SK-N-SH (cell line): ENCODE data around the gene DHRS4L2. TPM values are rescaled to one million over a fixed set of nuclear protein-coding genes. Genes with fewer than 3 reads are reported as not detected.
"Not testable (repeated sequence)": the region's sequence is repeated elsewhere in the genome, so short reads cannot be mapped to it uniquely, and the experiment has no call there.

Source experiments
- CTCF ChIA-PET: fragments of 300-600, 350-600 bp; formaldehyde crosslinking; extraction: SDS; loops from one replicate; lab custom pipeline; 2021; lab: Yijun Ruan, JAX
- POLR2A ChIA-PET: fragments of 350-600 bp; sonication (Branson Sonifier 250); formaldehyde crosslinking; extraction: SDS; loops from one replicate; lab custom pipeline; 2020; ENCODE audit warnings: antibody characterized with exemption, inconsistent platforms; lab: Yijun Ruan, JAX
- DNase-seq: peaks from one replicate; pipeline ENCODE4 v3.0.0; 2012
- H2AFZ ChIP-seq: fragments of 200-600 bp; sonication (generic); 2 replicates; pipeline ENCODE4 v1.8.1; 2016; ENCODE audit warnings: antibody characterized with exemption, mild to moderate bottlenecking, low read depth
- H3F3A ChIP-seq: fragments of 200-600 bp; sonication (generic); replicated peaks from 2 replicates; pipeline ENCODE3; 2016; ENCODE audit warnings: antibody characterized with exemption, mild to moderate bottlenecking; ENCODE audit not compliant: insufficient read depth
- H3K27ac ChIP-seq, 2 experiments: fragments of 200-500 bp in 1 of 2; fragments of 200-600 bp in 1 of 2; sonication (Bioruptor generic) in 1 of 2; sonication (generic), shearing (Covaris generic) in 1 of 2; 2 replicates each; pipeline versions ENCODE4 v1.5.1 to v1.6.1; 2014 to 2016; ENCODE audit warnings: low read depth in 2 of 2, inconsistent platforms in 1 of 2, low read length in 1 of 2, mild to moderate bottlenecking in 1 of 2, mixed read lengths in 1 of 2
- H3K27me3 ChIP-seq: fragments of 200-600 bp; sonication (generic), shearing (Covaris generic); 2 replicates; pipeline ENCODE4 v1.6.1; 2016; ENCODE audit warnings: mixed run types; ENCODE audit not compliant: insufficient read depth
- H3K36me3 ChIP-seq, 2 experiments: fragments of 200-500 bp in 1 of 2; fragments of 200-600 bp in 1 of 2; sonication (Bioruptor generic) in 1 of 2; sonication (generic) in 1 of 2; replicated peaks in 1 of 2; 2 replicates each; pipeline versions ENCODE3 to v1.5.1; 2014 to 2016; ENCODE audit warnings: low read length in 1 of 2, mild to moderate bottlenecking in 1 of 2; ENCODE audit not compliant: insufficient read depth in 2 of 2, control insufficient read depth in 1 of 2
- H3K4me1 ChIP-seq, 2 experiments: fragments of 200-500 bp in 1 of 2; fragments of 200-600 bp in 1 of 2; sonication (Bioruptor generic) in 1 of 2; sonication (generic), shearing (Covaris generic) in 1 of 2; 2 replicates each; pipeline versions ENCODE4 v1.5.1 to v1.6.1; 2014 to 2016; ENCODE audit warnings: low read depth in 1 of 2, low read length in 1 of 2, mixed run types in 1 of 2; ENCODE audit not compliant: insufficient read depth in 2 of 2, control insufficient read depth in 1 of 2
- H3K4me2 ChIP-seq: fragments of 200-600 bp; sonication (generic), shearing (Covaris generic); 2 replicates; pipeline ENCODE4 v1.6.1; 2017; ENCODE audit warnings: mixed run types
- H3K4me3 ChIP-seq, 2 experiments: fragments of 200-500 bp in 1 of 2; fragments of 200-600 bp in 1 of 2; sonication (Bioruptor generic) in 1 of 2; sonication (generic), shearing (Covaris generic) in 1 of 2; 2 replicates each; pipeline versions ENCODE4 v1.5.1 to v1.8.1; 2014 to 2016; ENCODE audit warnings: low read depth in 2 of 2, inconsistent platforms in 1 of 2, low read length in 1 of 2, mild to moderate bottlenecking in 1 of 2, mixed read lengths in 1 of 2, moderate library complexity in 1 of 2
- H3K79me2 ChIP-seq: fragments of 200-600 bp; sonication (generic); 2 replicates; pipeline ENCODE4 v1.8.1; 2017; ENCODE audit warnings: mild to moderate bottlenecking; ENCODE audit not compliant: insufficient read depth
- H3K9ac ChIP-seq: fragments of 200-600 bp; sonication (generic); 2 replicates; pipeline ENCODE4 v1.6.1; 2017; ENCODE audit warnings: mixed run types
- H3K9me2 ChIP-seq: fragments of 200-600 bp; sonication (generic); 2 replicates; pipeline ENCODE4 v1.6.1; 2017; ENCODE audit warnings: mixed run types
- H3K9me3 ChIP-seq: fragments of 200-600 bp; sonication (generic); 2 replicates; pipeline ENCODE4 v1.6.1; 2017; ENCODE audit warnings: mixed run types, mild to moderate bottlenecking, moderate library complexity
- H4K20me1 ChIP-seq: fragments of 200-600 bp; sonication (generic); 2 replicates; pipeline ENCODE4 v1.6.1; 2017; ENCODE audit warnings: mild to moderate bottlenecking, mixed run types; ENCODE audit not compliant: insufficient read depth
- ELF1 ChIP-seq: IDR thresholded peaks from 2 replicates; pipeline ENCODE4 v1.4.0; 2012
- WGBS: methylation state at CpG from one replicate; pipeline ENCODE4 v1.1.6; 2017; ENCODE audit warnings: low lambda C conversion rate; 5-methylcytosine and 5-hydroxymethylcytosine counted together
- polyA plus RNA-seq, 3 experiments: library from polyadenylated mRNA; depleted of rRNA; stranded (reverse); fragments of >200 nt; gene quantifications; 2 replicates each; pipeline ENCODE4 v1.2.3, GENCODE V29; 2012
- TF ChIP-seq, protein P1 (sequence below): IDR thresholded peaks from 2 replicates; pipeline ENCODE4; 2012

DHRS4L2 gene
- polyA plus RNA-seq, 1 of the 3 experiments (the other 2 are of a cell fraction), result 14.6 TPM

DNA sequence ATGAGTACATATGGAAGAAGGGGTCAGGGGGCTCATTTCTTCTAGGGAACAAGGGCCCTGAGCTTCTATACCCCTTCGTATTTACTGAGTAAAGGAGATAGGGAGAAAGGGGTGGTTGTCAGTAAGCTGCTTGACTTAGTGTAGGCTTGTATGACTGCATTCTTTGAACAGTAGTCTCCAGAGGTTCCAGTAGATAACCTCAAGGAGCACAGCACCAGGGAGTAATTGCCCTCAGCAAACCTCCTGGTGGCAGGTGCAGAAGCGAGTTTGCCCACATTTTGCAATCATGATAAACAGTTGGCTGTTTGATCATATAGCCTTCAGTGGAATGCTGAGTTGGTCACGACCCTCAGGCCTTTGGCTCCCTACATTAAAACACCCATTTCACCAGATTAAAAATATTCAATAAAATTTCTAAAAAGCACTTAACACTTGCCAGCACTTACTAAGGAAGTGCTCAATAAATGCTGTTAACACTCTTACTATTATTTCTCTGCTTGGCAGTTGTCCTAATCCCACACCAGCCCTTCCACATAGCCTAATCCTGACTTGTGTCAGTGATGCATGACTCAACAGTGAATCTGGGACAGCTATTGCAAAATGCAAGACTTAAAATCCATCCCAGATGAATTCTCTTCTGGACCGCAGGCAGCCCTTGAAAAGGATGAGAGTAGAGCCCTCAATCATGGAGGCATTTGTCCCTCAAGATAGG is 3.7 kb upstream of the DHRS4L2 start:
- H4K20me1 ChIP-seq, result no peaks in the 10 kb centered on the region
- no peaks in the 10 kb centered on the region for H3K9me3 ChIP-seq
- no peak overlapping the region for H3K9ac ChIP-seq
- H3K36me3 ChIP-seq, result no peaks in the 10 kb centered on the region
- H3K27me3 ChIP-seq, result no peaks in the 10 kb centered on the region
- H2AFZ ChIP-seq, result no peak overlapping the region
- H3K27ac ChIP-seq, result no peak overlapping the region
- H3K79me2 ChIP-seq, result no peaks in the 10 kb centered on the region
- no peak for DNase-seq
- 69% methylated on average over 4 of the region's 4 CpGs for WGBS
- no peaks in the 10 kb centered on the region for H3K9me2 ChIP-seq
- H3K4me3 ChIP-seq, result no peak overlapping the region
- CTCF ChIA-PET, result interaction anchor here (1.1 kb wide), 1 partner anchor 124 kb away, joined by 3 read pairs; no protein-coding TSS in a partner anchor
- no peaks in the 10 kb centered on the region for H3K4me1 ChIP-seq
- no peak overlapping the region for H3K4me2 ChIP-seq
- no peak for TF ChIP-seq ELF1
- TF ChIP-seq, protein P1, sequence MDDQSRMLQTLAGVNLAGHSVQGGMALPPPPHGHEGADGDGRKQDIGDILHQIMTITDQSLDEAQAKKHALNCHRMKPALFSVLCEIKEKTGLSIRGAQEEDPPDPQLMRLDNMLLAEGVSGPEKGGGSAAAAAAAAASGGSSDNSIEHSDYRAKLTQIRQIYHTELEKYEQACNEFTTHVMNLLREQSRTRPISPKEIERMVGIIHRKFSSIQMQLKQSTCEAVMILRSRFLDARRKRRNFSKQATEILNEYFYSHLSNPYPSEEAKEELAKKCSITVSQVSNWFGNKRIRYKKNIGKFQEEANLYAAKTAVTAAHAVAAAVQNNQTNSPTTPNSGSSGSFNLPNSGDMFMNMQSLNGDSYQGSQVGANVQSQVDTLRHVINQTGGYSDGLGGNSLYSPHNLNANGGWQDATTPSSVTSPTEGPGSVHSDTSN, result peak; percentile 47
- TF ChIP-seq, all 33 proteins: peak for 1
- no peaks in the 10 kb centered on the region for H3F3A ChIP-seq
- POLR2A ChIA-PET, result no interaction called here

- H3K9me2 ChIP-seq, H3K9me3 ChIP-seq, H3K27me3 ChIP-seq, H3F3A ChIP-seq, H4K20me1 ChIP-seq, POLR2A ChIA-PET, H3K9ac ChIP-seq, H3K79me2 ChIP-seq, DNase-seq, H3K4me2 ChIP-seq, H3K4me3 ChIP-seq, H3K36me3 ChIP-seq, CTCF ChIA-PET, H3K27ac ChIP-seq, H3K4me1 ChIP-seq, H2AFZ ChIP-seq: not testable (repeated sequence)
- WGBS, result 85% methylated on average over 4 of the region's 6 CpGs
Measured at GRCh38 chr14:23988223-23988606, 514 bp upstream of the DHRS4L2 start.

- H2AFZ ChIP-seq, H4K20me1 ChIP-seq, CTCF ChIA-PET, H3K9me2 ChIP-seq, POLR2A ChIA-PET, H3K27ac ChIP-seq, H3K4me1 ChIP-seq, H3K4me2 ChIP-seq, H3K36me3 ChIP-seq, H3K79me2 ChIP-seq, H3K4me3 ChIP-seq, H3K9ac ChIP-seq, H3K9me3 ChIP-seq, H3F3A ChIP-seq, H3K27me3 ChIP-seq: not testable (repeated sequence)
- peak; percentile 36 for DNase-seq
- WGBS, result 85% methylated on average over 14 of the region's 21 CpGs
Measured at GRCh38 chr14:23989734-23990445, 1.2 kb downstream of the DHRS4L2 start.

- POLR2A ChIA-PET, H3K9me3 ChIP-seq, H3K27me3 ChIP-seq, H3K36me3 ChIP-seq, H4K20me1 ChIP-seq, H3F3A ChIP-seq, H3K9ac ChIP-seq, H3K79me2 ChIP-seq, H3K4me3 ChIP-seq, CTCF ChIA-PET, H3K27ac ChIP-seq, H3K9me2 ChIP-seq, H3K4me1 ChIP-seq, H3K4me2 ChIP-seq, H2AFZ ChIP-seq, DNase-seq: not testable (repeated sequence)
- 32% methylated on average over 1 of the region's 1 CpG for WGBS
Measured at GRCh38 chr14:23990961-23991360, 2.2 kb downstream of the DHRS4L2 start.

- H3K9me3 ChIP-seq, H3K4me1 ChIP-seq, H2AFZ ChIP-seq, H3K27ac ChIP-seq, H4K20me1 ChIP-seq, H3K4me2 ChIP-seq, CTCF ChIA-PET, H3F3A ChIP-seq, H3K9ac ChIP-seq, DNase-seq, H3K4me3 ChIP-seq, H3K27me3 ChIP-seq, POLR2A ChIA-PET, H3K9me2 ChIP-seq, H3K79me2 ChIP-seq, H3K36me3 ChIP-seq: not testable (repeated sequence)
- WGBS, result 25% methylated on average over 3 of the region's 3 CpGs
Measured at GRCh38 chr14:23993042-23993441, 4.3 kb downstream of the DHRS4L2 start.

- H3K79me2 ChIP-seq, DNase-seq, H3K4me1 ChIP-seq, H2AFZ ChIP-seq, H3F3A ChIP-seq, H3K4me2 ChIP-seq, H3K9me2 ChIP-seq, H3K27me3 ChIP-seq, H3K36me3 ChIP-seq, POLR2A ChIA-PET, H3K4me3 ChIP-seq, H3K9me3 ChIP-seq, CTCF ChIA-PET, H3K9ac ChIP-seq, H4K20me1 ChIP-seq, H3K27ac ChIP-seq: not testable (repeated sequence)
Measured at GRCh38 chr14:23996009-23996408, 7.3 kb downstream of the DHRS4L2 start.
